Measurements from ENCODE around the gene DMXL1.

The DMXL1 gene

DNA sequence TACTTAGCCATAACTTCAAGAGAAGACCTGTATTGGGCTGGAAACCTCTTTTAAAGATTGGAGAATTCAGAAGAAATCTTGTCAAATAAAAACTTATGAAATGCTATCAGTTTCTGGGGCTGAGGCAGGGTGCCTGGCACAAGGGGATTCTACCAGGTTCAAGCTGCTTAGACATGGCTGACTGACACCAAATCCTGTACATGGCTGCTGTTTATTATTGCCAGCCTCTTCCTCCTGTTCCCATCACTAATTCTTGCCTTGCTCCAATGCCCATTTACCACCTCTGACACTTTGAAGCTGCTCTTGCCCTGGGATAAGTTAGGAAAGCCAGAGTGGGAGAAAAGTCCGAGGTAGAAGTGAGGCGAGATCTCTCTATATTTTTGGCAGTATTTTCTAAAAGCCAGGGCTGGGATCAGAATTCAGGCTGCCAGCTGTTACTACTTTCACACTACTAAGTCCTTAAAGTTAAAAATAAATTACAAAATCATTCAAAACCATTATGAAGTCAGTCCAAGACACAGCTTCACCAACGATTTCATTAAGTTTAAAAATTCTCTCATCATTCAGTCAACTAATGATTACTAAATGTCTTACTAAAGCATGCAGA lies 218.7 kb downstream of the DMXL1 start:
- no peak for DNase-seq (ENCODE audit: low spot score)

- DNase-seq (ENCODE audit: low spot score): no peak
Observed at GRCh38 chr5:119290161-119290569, 219.3 kb downstream of the DMXL1 start.

DNA sequence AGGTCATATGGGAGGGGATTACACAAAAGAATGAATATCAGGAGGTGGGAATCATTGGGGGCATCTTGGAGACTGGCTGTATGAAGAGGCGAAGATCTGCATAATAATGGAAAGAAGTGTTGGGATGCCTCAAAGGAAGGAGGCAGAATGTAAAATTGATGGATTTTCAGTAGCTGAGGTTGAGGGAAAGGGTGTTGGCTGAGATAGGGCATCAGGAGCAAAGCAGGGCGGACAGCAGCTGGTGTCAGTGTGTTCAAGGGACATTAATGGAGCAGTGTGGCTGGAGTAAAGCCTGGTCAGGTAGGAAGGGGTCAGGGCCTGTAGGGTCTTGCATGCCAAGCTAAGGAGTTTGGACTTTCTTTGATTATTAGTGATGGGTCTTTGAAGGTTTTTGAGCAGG lies 219.7 kb downstream of the DMXL1 start:
- no peak for DNase-seq (ENCODE audit: low spot score)

GRCh38 chr5:119291056-119291455 lies 220.2 kb downstream of the DMXL1 start:
- DNase-seq (ENCODE audit: low spot score): no peak

- DNase-seq (ENCODE audit: low spot score): no peak
Observed at GRCh38 chr5:119291877-119292276, 221.0 kb downstream of the DMXL1 start.

GRCh38 chr5:119292701-119293515 lies 222.0 kb downstream of the DMXL1 start:
- no peak for DNase-seq (ENCODE audit: low spot score)

GRCh38 chr5:119293516-119293829 lies 222.6 kb downstream of the DMXL1 start:
- no peak for DNase-seq (ENCODE audit: low spot score)
